ENCODE measurements around the gene RECQL5. TPM values are rescaled to one million over a fixed set of nuclear protein-coding genes. Genes with fewer than 3 reads are reported as not detected.

RECQL5 gene
- total RNA-seq, 1 donor from 2014 or later = 22.7 TPM

Other genes with a start within 250 kb of the RECQL5 start
- 23.6 and 96.8 TPM in 2 replicates for gene TMEM94, start 210.5 kb downstream of the RECQL5 start, total RNA-seq (ENCODE audit: low replicate concordance)
- gene CASKIN2, start 151.6 kb downstream of the RECQL5 start, total RNA-seq (ENCODE audit: low replicate concordance) = 5.7 and 12.6 TPM in 2 replicates
- gene TSEN54, start 150.6 kb downstream of the RECQL5 start, total RNA-seq (ENCODE audit: low replicate concordance) = 20.5 and 47.8 TPM in 2 replicates
- 16.6 and 60.2 TPM in 2 replicates for gene LLGL2, start 141.5 kb downstream of the RECQL5 start, total RNA-seq (ENCODE audit: low replicate concordance)
- 10.2 and 17.1 TPM in 2 replicates for gene MYO15B, start 79.4 kb downstream of the RECQL5 start, total RNA-seq (ENCODE audit: low replicate concordance)
- not detected in 2 replicates for gene SMIM5, start 33.7 kb downstream of the RECQL5 start, total RNA-seq (ENCODE audit: low replicate concordance)
- 72.9 and 75.8 TPM in 2 replicates for gene SAP30BP, start 184 bp upstream of the RECQL5 start, total RNA-seq (ENCODE audit: low replicate concordance)
- 1.1 TPM in 1 of 2 replicates, not detected in the other for gene ITGB4, start 54.3 kb upstream of the RECQL5 start, total RNA-seq (ENCODE audit: low replicate concordance)
- 6.5 and 27.3 TPM in 2 replicates for gene GALK1, start 98.0 kb upstream of the RECQL5 start, total RNA-seq (ENCODE audit: low replicate concordance)
- gene UNK, start 117.7 kb upstream of the RECQL5 start, total RNA-seq (ENCODE audit: low replicate concordance) = 38.5 and 43.0 TPM in 2 replicates
- gene UNC13D, start 177.2 kb upstream of the RECQL5 start, total RNA-seq (ENCODE audit: low replicate concordance) = 0.09 and 0.96 TPM in 2 replicates
- gene WBP2, start 188.2 kb upstream of the RECQL5 start, total RNA-seq (ENCODE audit: low replicate concordance) = 20.9 and 23.8 TPM in 2 replicates
- gene TRIM47, start 211.4 kb upstream of the RECQL5 start, total RNA-seq (ENCODE audit: low replicate concordance) = 0.90 and 1.3 TPM in 2 replicates
- gene TRIM65, start 229.8 kb upstream of the RECQL5 start, total RNA-seq (ENCODE audit: low replicate concordance) = 17.2 and 36.3 TPM in 2 replicates
- 26.8 and 57.4 TPM in 2 replicates for gene MRPL38, start 237.7 kb upstream of the RECQL5 start, total RNA-seq (ENCODE audit: low replicate concordance)

Measured in neural progenitor cell (in vitro differentiated cells).